NCI-H128 (cell line): ENCODE data around the gene EMD.
A peak's percentile ranks its signal among the peaks of the same experiment; 100 is the strongest.
"Not testable (repeated sequence)": the region's sequence is repeated elsewhere in the genome, so short reads cannot be mapped to it uniquely, and the experiment has no call there.

Source experiments
- DNase-seq: peaks from one replicate; lab custom pipeline; 2025; ENCODE audit not compliant: unreplicated experiment; lab: John Stamatoyannopoulos, UW

EMD gene

DNA sequence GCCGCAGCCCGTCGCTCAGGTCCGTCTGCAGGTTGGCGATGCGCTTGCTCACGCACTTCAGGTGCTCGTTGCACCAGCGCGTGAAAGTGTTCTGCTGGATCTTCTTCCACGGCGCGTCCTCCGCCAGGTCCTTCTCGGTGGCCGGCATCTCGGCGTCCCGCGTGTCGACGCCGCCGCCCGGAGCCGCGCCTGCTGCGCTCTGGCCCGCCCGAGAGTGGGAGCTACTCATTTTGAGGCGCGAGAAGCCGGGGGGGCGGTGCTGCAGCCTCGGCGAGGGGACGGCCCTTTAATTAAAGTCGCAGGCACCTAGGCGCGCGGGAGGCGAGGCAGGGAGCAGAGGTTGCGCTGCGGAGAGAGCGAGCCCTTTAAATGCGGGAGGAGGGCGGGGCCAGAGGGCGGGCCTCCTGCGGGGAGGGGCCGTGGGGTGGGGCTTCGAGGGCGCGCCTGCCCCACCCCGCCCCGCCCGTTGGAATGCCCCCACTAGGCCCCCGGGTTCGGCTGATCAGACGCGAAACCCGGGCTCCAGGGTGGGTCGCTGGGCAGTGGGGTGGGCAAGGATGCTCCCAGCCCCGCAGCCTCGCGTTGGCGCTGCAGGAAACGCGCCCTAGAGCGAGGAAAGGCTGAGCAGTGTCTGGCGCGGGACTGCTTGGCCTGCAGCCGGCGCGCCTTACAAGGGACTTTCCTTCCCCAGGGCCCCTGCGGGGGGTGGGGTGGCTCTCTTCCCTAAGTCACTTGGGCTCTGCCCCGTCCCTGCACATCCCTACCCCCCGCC lies 7.9 kb upstream of the EMD start:
- DNase-seq, result peak; percentile 87

DNA sequence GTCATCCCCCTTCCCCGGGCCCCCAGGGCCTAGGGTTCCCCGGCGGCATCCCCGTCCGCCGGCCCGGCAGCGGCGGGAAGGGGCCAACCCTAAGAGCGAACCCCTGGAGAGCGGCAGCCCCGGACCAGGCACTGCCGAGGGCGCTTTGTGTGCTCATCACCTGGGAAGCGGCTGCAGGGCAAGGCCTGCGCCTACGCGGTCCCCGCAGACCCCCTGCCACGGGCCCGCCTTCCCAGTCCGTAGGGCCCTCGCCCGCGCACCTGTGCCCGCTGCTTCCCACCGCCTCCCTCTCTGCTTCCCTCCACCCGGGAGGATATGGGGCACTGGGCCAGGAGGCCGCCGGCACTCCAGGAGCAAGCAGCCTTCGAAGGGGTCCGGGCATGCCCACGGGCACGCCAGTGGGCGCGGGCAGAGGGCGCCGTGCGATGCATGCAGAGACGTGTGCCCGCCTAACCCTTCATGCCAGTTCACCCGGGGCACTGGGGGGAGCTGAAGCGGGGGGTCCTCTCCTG lies 7.2 kb upstream of the EMD start:
- no peak for DNase-seq

DNA sequence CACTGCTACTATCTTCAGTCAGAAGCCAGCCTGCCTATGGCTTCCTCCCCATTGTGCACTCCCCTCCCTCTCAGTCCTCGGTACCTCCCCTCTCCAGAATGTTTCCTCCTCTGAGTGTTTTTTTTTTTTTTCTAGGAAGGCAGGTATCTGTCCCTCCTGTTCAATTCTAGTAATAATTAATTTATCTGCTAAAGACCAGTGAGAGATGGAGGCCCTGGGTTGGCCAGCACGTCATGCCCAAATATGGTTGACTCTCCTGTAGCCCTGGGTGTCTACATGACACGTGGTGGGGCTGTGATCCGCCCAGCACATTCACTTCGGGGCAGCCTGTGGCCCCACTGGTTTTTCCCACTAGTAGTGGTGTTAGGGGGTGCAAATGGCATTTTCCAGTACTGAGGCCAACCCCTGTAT lies 6.5 kb upstream of the EMD start:
- DNase-seq, result no peak

DNA sequence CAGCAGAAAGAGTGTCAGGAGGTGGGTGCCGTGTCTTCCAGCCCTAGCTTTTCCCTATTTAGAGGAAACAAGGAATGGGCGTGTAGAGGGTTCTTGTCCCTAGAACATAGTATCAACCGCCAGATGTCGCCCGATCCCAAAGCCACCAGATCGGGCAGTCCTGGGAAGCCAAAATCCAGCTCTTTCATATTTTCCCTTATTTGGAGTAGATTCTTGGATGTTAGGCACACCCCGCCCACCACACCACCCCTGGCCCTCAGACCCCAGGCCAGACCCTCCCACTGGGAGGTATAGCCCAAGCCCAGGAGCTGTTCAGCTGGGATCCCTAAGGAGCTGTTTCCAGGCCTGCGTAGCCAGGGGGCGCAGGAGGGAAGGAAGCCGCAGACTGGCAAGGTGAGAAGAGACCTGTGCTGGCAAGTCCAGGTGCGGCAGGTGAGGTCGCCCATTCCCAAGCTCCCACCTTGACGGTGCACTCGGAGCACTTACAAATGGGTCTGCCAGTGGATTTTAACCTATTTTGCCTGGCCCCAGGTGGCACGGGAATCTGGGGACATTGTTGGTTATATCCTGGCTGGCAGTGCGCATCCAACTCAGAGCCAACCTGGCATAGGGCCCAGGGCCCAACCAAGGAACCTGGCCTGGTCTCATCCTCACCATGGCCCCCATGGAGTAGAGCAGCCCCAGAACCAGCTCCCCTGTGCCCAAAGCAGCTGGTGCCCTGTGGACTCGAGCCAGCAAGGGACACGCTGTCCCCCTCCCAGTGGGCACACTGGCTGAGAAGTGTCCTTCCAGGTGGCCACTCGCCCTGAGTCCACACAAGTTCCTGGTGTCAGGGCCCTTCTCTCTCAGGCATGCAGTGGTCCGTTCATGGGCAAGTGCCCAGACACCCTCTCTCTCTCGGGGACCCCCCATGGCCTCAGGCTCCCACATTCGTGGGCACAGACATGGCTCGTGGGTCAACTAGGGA lies 5.5 kb upstream of the EMD start:
- peak; percentile 25 for DNase-seq

DNA sequence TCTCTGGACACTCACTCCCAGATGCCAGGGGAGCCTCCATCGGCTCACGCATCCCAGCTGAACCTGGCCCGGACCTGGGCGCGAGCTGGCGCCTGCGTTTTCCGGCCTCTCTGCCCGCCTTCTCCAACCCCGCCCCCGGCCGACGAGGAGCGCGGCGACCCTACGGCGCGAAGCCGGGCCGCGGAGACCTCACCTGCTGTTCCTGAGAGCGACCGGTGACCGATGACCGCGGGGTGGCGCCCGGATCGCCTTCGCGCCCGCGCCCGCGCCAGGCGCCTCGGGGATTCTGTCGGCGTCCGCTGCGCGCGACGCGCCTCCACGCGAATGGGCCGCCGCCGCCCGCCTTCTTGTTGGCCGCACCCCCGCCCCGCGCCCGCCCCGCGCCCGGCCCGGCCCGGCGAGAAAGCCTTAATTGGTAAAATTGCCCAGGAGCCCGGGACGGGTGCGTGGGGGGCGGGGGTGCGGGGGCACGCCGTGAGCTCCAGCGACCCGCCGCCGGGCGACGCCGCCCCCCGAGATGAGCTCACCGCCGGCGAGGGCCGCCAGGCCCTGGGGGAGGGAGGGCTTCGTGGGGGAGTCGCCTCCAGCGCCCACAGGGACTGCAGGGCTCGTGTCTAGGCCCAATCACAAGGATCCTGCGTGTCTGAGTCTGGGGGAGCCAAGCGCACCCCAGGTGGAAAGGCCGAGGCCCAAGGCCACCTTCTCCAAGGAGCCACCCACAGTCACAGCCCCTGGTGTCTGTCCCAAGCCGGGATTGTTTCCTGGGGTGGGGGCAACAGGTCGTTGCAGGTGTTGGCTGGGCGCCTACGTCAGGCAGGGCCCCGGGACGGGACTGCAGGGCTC lies 4.6 kb upstream of the EMD start, which contains the start of gene FLNA:
Gene FLNA (minus strand): TSS at position 322 of the 843 bp plus-strand sequence. CDS start 3,389 bp downstream, outside the sequence.
- DNase-seq, result no peak

DNA sequence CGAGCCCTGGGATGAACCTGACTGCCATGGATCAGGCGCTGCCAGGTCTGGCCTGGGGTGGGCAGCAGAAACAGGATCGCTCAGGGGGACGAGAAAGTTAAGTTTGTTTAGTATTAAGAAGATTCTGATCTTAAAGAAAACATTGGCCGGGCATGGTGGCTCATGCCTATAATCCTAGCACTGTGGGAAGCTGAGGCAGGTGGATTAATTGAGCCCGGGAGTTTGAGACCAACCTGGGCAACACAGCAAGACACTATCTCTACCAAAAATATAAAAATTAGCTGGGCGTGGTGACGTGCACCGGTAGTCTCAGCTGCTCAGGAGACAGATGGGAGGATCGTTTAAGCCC lies 4.0 kb upstream of the EMD start:
- no peak for DNase-seq

DNA sequence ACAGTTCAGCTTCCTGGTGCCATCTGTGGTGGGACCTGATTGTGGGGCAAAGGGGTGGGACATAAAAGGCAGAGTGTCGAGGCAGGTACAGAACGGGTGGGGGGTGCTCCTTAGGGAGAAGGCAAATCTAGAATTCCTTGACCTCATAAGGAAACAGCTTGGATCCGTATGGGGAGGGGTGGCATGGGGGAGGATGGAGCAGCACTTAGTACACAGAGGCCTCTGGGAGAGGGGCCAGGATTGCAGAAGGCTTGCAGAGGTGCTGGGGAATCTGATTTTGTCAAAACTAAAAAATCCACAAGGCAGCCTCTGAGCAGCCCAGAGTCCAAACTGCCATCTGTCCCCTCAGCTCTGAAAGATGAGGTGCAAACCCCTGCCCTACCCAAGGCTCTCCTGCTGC lies 2.3 kb upstream of the EMD start:
- DNase-seq, result no peak

DNA sequence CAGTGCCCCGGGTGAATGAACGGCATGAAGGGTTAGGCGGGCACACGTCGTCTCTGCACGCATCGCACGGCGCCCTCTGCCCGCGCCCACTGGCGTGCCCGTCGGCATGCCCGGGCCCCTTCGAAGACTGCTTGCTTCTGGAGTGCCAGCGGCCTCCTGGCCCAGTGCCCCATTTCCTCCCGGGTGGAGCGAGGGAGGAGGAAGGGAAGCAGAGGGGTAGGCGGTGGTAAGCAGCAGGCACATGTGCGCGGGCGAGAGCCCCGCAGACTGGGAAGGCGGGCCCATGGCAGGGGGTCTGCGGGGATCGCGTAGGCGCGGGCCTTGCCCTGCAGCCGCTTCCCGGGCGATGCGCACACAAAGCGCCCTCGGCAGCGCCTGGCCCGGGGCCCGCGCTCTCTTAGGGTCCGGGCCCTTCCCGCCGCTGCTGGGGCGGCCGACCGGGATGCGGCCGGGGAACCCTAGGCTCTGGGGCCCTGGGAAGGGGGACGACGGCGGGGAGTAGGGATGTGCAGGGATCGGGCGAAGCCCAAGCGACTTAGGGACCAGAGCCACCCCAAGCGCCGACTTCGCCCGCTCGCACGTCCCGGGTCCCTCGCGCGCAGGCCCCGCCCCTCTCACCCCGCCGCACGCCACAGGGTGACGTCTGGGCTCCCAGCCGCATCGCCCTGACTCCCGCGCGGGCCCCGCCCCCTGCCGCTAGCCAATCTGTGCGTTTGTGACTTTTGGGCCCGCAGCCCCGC lies 866 bp upstream of the EMD start:
- peak; percentile 7 for DNase-seq

DNA sequence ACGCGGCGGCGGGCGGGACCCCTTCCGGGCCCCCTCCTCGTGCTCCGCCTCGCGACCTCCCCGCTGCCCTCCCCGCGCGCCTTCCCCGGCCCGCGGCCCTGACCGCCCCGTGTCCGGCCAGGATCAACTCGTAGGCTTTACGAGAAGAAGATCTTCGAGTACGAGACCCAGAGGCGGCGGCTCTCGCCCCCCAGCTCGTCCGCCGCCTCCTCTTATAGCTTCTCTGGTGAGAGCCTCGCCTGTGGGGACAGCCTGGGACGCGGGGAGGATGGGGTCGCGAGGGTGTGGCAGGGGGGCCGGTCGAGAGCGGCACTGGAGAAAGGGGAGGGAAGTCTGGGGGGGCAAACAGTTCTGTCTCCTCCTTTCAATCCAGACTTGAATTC lies 465 bp downstream of the EMD start:
- DNase-seq, result no peak

DNA sequence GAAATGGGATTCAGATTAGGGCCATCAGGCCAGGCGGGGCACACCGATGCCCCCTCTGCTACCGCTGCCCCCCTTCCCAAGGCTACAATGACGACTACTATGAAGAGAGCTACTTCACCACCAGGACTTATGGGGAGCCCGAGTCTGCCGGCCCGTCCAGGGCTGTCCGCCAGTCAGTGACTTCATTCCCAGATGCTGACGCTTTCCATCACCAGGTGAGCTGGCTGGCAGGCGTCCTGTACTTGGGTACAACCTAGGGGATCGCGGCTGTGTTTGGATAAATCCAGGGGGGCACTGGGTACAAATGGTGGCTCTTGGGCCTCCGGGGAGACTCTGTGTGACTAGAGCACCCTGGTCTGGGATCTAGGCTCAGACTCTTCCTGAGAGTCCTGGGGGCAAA lies 1.1 kb downstream of the EMD start:
- no peak for DNase-seq

DNA sequence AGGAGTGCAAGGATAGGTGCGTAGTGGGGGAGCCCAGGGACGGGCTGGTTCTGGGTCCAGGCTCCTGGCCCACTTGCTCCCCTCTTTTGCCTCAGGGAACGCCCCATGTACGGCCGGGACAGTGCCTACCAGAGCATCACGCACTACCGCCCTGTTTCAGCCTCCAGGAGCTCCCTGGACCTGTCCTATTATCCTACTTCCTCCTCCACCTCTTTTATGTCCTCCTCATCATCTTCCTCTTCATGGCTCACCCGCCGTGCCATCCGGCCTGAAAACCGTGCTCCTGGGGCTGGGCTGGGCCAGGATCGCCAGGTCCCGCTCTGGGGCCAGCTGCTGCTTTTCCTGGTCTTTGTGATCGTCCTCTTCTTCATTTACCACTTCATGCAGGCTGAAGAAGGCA lies 1.7 kb downstream of the EMD start:
- DNase-seq, result no peak

DNA sequence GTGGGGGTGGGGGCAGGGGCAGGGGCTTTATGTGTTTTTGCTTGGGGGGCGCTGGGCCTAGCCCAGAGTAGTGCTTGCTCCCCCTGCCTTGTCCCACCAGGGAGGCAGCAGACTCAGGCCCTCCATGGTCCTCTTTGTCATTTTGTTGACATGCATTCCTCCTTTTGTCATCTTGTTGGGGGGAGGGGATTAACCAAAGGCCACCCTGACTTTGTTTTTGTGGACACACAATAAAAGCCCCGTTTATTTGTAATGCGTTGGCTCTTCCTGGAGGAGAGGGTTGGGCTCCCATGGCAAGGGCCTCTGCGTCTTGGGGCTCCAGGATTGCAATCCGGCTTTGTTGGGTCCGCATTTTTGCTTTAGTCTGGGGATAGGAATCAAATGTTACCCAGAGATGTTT lies 2.2 kb downstream of the EMD start:
- no peak for DNase-seq

DNA sequence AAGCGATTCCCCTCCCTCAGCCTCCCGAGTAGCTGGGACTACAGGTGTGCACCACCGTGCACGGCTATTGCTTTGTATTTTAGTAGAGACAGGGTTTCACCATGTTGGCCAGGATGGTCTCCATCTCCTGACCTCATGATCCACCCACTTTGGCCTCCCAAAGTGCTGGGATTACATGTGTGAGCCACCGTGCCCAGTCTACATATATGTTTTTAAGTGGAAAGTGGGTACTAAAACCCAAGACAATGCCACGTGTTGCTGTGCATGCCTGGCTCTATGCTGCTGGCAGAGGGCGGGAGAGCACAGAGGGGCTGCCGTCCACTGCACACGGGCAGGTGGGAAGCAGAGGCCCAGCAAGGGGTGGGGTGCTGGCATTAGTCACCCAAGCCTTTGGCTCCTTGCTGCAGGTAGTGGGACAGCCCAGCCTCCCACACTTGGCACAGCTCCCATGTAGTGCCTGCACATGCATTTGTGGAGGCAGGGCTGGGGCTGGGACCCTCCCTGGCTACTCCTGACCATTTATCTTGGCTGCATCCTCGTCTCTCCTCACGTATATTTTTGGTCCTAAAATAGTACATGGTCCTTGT lies 3.5 kb downstream of the EMD start:
- DNase-seq, result no peak

DNA sequence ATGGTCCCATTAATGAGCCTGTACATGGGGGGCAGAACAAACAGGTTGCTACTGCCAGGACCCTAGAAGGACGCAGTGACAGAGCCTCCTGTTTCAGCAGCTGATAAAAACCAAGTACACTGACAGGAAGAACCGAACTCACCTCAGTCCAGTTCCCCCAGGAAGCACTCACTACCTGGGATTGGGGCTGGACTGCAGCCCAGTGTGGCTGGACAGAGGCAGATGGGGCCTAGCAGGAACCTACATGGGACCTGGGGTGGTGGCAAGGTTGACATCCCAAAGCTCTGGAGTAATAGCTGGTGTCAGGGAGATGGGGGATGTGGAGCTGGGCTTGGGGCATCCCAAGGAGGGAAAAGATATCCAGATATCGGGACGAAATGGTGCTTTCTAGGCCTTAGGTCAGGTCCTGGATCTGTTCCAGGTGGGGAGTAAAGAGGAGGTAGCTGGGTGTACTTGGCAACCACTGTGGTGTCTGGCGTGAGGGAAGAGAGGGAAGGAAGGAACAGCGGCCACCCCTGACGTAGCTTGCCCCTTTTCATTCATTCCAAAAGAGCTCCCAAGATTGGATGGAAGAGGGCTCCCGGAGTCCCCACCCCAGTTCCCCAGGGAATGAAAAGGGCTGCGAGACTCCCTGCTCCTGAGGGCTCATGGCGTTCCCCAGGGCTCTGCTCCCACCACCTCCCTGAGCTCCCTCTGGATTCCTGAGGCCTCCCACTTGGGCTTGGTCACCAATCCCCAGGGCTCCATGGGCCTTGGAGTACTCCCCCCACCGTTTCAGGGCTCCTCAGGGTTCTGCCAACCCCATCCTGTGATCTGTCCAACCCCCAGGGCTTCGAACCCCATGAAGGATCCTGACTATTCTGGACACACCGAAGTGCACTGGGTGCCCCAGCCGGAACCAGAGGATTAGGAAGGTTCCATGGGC lies 4.5 kb downstream of the EMD start:
- no peak for DNase-seq

DNA sequence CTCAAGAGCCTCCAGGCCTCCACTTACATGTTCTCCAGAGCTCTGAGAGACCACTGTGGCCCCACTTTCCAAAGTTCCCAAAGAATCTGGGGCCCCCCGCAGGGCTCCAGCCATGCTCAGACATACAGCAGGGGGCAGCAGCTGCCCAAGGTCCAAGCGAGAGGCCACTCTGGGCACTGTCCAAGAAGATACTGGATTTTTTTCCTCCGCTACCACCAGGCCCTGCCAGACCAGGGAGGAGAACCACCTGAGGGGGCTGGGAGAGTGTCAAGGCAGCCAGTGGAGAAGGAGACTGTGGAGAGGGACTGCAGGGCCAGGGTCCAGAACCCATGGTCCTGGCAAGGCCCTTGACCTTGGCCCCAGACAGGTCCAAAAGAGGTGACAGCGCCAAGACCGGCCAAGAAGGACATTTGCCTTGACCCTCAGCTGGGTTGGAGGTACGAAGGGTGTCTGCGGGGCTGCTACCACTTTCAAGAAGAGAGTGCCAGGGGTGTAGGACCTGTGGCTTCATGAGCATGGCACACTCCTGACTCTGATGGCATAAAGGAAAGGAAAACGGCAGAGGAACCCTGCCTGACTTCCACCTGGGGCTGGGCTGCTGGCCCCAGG lies 5.3 kb downstream of the EMD start:
- DNase-seq, result no peak

DNA sequence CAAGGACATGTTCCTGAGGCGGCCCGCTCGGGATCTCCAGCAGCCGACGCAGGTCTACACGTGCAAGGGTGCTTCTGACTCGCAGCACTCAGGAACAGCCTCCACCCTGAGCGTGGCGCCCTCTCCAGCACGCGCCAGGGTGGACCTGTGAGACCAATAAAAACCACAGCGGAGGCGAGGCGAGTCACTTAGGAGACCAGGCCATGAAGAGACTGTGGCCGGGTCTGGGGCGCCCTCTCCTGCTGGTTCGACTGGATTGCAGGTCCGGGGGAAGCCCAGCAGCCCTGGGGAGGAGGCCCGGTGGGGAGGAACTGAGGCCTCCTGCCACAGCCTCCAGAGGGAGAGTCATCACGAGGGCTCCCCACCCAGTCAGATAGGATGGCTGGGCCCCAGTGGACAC lies 9.0 kb downstream of the EMD start:
- not testable (repeated sequence) for DNase-seq

DNA sequence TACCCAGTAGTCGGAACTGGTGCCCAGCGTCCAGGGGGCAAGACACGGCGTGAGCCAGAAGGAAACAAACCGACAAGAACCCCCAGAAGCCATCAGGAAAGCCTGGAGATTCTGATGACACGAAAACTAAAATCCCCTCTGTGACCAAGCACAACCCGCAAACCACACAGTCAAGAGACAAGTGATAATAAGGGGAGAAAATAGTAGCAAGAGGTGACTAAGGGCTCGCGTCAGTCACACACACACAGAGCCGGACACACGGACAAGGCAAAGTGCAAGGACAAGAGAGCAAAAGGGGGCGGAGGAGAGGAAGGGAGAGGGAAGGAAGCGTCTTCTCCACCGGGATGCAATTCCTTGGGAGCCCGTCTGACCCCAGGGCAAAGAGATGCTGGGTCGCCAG lies 9.6 kb downstream of the EMD start:
- DNase-seq, result not testable (repeated sequence)
